ENCODE results near the gene PIEZO2. TPM values are rescaled to one million over a fixed set of nuclear protein-coding genes. Genes with fewer than 3 reads are reported as not detected.

Gene PIEZO2
- total and polyA plus RNA-seq, 2 of the 8 experiments (the other 6 are each of a cell fraction or from before 2014, with no cell fraction given): 4.7 to 16.5 TPM

DNA sequence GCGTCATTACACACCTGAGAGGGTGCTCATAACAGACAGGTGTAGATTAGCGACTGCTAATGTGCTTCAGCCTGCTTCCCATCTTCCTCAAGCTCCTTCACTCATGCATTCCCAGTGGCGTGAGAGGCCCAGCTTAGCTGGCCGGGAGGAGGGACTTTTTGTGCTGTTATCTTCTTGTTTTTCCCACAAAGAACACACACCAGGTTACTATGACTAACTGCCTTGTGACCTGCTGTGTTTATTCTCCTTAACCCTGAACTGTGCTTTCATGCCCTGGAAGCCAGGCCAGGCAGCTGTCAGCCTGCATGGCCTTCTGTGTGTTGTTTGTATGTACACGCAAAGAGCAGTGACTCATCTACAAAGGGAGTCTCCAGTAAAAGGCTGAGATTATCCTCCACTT, 143.8 kb downstream of the PIEZO2 start:
- Histone ChIP-seq H2AFZ (ENCODE audit: low read length) (no peak overlapping the region), H3K4me1 (replicated peaks in 1 of 4; ENCODE audit: control insufficient read depth in 3 of 4, insufficient read depth in 4 of 4, low read length in 3 of 4) (peaks cover 0 to 4% (median 3%) of the 10 kb centered on the region in 4 experiments; a peak in 4 of 7 replicates), H3K4me2 (ENCODE audit: insufficient read depth in 1 of 2, low read depth in 2 of 2, low read length in 2 of 2) (no peak overlapping the region), H3K4me3 (ENCODE audit: extremely low read depth in 1 of 4, insufficient read depth in 2 of 4, low read depth in 3 of 4, low read length in 4 of 4) (no peak overlapping the region), H2BK12ac (ENCODE audit: low read depth, low read length) (no peak overlapping the region), H3K56ac (replicated peaks; ENCODE audit: insufficient read length, low read depth, low read length) (no peak overlapping the region), H3K27me3 (replicated peaks in 1 of 4; ENCODE audit: control insufficient read depth in 3 of 4, extremely low read depth in 1 of 4, insufficient read depth in 3 of 4, low read length in 3 of 4) (no peaks in the 10 kb centered on the region), H3K23me2 (ENCODE audit: low read depth, low read length) (no peaks in the 10 kb centered on the region), H3K79me2 (ENCODE audit: control insufficient read depth in 1 of 2, insufficient read depth in 2 of 2, low read length in 2 of 2) (no peaks in the 10 kb centered on the region), H2BK15ac (ENCODE audit: low read length) (no peak overlapping the region), H4K20me1 (replicated peaks in 1 of 2; ENCODE audit: control insufficient read depth in 1 of 2, insufficient read depth in 2 of 2, low read length in 2 of 2) (no peaks in the 10 kb centered on the region), H3K36me3 (ENCODE audit: control insufficient read depth in 2 of 4, insufficient read depth in 4 of 4, low read length in 3 of 4) (no peaks in the 10 kb centered on the region), H2BK120ac (replicated peaks; ENCODE audit: low read depth, low read length) (no peak overlapping the region), H3K18ac (ENCODE audit: extremely low read depth, low read length) (no peak overlapping the region), H3K9ac (replicated peaks in 1 of 4; ENCODE audit: extremely low read depth in 1 of 4, low read depth in 3 of 4, low read length in 3 of 4) (no peak overlapping the region), H3K27ac (ENCODE audit: low read depth, low read length) (no peak overlapping the region), H2AK5ac (ENCODE audit: low read depth, low read length) (no peak overlapping the region), H3K4ac (replicated peaks; ENCODE audit: insufficient read length, low read depth, low read length) (no peak overlapping the region), H3K14ac (ENCODE audit: insufficient read length) (no peak overlapping the region), H4K8ac (ENCODE audit: extremely low read depth, insufficient read depth, low read length) (no peak overlapping the region), H2BK5ac (ENCODE audit: low read depth, low read length) (no peak overlapping the region), H3K23ac (ENCODE audit: insufficient read length) (no peak overlapping the region), H4K91ac (replicated peaks; ENCODE audit: insufficient read length, low read length) (no peak overlapping the region), H3K79me1 (ENCODE audit: low read depth, low read length) (no peaks in the 10 kb centered on the region), H3K9me3 (ENCODE audit: insufficient read depth in 2 of 2, low read depth in 1 of 2, low read length in 1 of 2) (no peaks in the 10 kb centered on the region), H4K5ac (ENCODE audit: insufficient read length, low read depth, low read length) (no peak overlapping the region), H2BK20ac (ENCODE audit: low read length) (no peak overlapping the region)
- CTCF ChIA-PET (ENCODE audit: partially characterized antibody): interaction anchor here (1.1 to 1.2 kb wide), 2 partner anchors 10 to 20 kb away, joined by 3 to 4 read pairs; no protein-coding TSS in a partner anchor
- 86% methylated on average over 5 of the region's 5 CpGs; no CpG with 5 or more reads in 1 of the 2 experiments for WGBS, 2 experiments (ENCODE audit: extremely low coverage in 1 of 2, insufficient coverage in 1 of 2, insufficient read length in 1 of 2, insufficient replicate concordance in 2 of 2, low coverage in 1 of 2, low lambda C conversion rate in 2 of 2, missing lambda C conversion rate in 1 of 2)
- FAIRE-seq: no peak
- POLR2A ChIA-PET (ENCODE audit: partially characterized antibody): no interaction called here
- TF ChIP-seq SP4 (IDR thresholded peaks at IDR 0.05; ENCODE audit: low read length) (no peak), BCL11A (IDR thresholded peaks at IDR 0.05; ENCODE audit: low read depth in 2 of 2, low read length in 2 of 2) (no peak), TBP (IDR thresholded peaks at IDR 0.05; ENCODE audit: low read depth, low read length) (no peak), SUZ12 (IDR thresholded peaks at IDR 0.05; ENCODE audit: low read length) (no peak), SP2 (IDR thresholded peaks at IDR 0.05; ENCODE audit: low read length) (no peak), RNF2 (IDR thresholded peaks at IDR 0.05; ENCODE audit: borderline replicate concordance, low read depth, low read length, missing control alignments, poor library complexity, severe bottlenecking) (no peak), ZNF274 (IDR thresholded peaks at IDR 0.05; ENCODE audit: borderline replicate concordance, extremely low read depth, low read length) (no peak)
- TF ChIP-seq, protein P1, sequence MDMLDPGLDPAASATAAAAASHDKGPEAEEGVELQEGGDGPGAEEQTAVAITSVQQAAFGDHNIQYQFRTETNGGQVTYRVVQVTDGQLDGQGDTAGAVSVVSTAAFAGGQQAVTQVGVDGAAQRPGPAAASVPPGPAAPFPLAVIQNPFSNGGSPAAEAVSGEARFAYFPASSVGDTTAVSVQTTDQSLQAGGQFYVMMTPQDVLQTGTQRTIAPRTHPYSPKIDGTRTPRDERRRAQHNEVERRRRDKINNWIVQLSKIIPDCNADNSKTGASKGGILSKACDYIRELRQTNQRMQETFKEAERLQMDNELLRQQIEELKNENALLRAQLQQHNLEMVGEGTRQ (IDR thresholded peaks at IDR 0.05; ENCODE audit: low read length): no peak
- DNase-seq (ENCODE audit: low read depth in 1 of 2, low spot score in 2 of 2): no peak
